ENCODE data around the gene SH3PXD2A.

DNA sequence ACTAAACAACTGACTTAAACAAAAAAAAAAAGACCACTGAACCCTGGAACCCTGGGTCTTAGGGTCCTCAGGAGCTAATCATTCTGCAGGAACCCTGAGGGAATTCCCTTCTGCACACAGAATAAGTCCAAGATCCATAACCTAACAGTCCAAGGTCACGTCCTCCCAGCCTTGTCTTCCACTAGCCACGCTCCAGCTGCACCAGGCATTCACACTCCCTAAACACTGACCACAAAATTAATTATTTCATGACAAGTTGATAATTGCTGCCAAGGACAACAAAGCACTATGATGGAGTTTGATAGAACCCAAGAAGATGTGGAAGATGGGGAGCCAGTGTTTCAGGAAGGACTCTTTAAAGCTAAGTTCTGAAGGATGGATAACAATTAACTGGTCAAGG, 130.6 kb downstream of the SH3PXD2A start:
- TF ChIP-seq, protein P1, sequence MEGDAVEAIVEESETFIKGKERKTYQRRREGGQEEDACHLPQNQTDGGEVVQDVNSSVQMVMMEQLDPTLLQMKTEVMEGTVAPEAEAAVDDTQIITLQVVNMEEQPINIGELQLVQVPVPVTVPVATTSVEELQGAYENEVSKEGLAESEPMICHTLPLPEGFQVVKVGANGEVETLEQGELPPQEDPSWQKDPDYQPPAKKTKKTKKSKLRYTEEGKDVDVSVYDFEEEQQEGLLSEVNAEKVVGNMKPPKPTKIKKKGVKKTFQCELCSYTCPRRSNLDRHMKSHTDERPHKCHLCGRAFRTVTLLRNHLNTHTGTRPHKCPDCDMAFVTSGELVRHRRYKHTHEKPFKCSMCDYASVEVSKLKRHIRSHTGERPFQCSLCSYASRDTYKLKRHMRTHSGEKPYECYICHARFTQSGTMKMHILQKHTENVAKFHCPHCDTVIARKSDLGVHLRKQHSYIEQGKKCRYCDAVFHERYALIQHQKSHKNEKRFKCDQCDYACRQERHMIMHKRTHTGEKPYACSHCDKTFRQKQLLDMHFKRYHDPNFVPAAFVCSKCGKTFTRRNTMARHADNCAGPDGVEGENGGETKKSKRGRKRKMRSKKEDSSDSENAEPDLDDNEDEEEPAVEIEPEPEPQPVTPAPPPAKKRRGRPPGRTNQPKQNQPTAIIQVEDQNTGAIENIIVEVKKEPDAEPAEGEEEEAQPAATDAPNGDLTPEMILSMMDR (conservative IDR thresholded peaks at IDR 0.05): no peak
- TF ChIP-seq ZFX (IDR thresholded peaks at IDR 0.05): no peak

Data from C4-2B (cell line).